ENCODE measurements around the gene WDR12.
"Not testable (repeated sequence)": the region's sequence is repeated elsewhere in the genome, so short reads cannot be mapped to it uniquely, and the experiment has no call there.

Gene WDR12

DNA sequence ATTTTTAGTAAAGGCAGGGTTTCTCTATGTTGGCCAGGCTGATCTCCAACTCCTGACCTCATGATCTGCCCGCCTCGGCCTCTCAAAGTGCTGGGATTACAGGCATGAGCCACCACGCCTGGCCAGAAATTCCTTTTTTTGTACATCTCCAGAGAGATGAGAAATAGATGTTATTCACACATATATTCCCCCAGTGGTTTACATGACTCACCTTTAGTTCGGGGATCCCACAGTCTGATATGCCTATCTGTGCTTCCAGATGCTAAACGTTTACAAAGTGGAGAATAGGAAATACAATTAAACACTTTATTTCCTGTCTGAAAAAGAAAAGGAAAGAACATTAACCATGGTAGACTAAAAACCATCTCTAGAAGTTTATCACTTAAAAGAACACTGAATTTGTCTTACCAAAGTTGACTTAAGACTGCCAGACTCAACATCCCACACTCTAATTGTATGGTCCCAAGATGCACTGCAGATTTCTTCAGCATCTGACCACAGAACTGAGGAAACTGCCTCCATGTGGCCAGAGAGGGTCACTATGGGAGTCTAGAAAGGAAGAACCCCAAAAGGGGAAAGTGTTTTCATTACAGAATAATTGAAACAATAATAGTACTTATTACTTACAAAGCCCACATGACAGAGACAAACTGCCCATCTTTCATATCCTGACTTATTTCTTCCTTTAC is 27.3 kb downstream of the WDR12 start:
- DNase-seq, result no peak

DNA sequence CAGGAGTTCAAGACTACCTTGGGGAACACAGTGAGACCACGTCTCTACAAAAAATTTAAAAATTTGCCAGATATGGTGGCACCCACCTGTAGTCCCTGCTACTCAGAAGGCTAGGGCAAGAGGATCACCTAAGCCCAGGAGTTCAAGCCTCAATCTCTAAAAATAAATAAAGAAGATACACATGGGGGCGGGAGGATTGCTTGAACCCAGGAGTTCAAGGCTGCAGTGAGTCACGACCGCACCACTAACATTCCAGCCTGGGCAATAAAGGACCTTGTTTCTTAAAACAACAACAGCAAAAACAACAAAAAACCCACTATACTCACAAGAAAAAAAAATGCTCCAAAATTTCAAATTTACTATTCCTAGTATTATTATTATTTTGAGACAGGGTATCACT is 29.9 kb downstream of the WDR12 start:
- DNase-seq, result no peak

DNA sequence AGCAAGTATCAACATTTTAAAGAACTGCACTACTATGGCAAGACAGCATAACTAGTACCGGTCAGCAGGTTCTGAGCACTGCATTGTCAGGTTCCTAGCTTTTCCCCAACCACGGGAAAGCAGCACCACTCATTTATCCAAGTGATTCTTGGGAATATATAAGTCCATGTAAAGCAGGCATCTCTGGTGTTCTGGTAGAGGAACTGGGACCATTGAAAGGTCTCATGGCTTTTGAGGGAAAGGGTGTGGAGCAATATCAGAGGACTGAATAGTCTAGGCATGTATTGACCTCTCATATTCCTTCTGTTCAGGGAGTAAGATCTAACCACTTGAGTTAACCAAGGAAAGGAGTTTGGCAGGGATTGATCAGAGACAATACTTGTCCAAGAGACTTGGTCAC is 33.8 kb downstream of the WDR12 start:
- DNase-seq, result no peak

DNA sequence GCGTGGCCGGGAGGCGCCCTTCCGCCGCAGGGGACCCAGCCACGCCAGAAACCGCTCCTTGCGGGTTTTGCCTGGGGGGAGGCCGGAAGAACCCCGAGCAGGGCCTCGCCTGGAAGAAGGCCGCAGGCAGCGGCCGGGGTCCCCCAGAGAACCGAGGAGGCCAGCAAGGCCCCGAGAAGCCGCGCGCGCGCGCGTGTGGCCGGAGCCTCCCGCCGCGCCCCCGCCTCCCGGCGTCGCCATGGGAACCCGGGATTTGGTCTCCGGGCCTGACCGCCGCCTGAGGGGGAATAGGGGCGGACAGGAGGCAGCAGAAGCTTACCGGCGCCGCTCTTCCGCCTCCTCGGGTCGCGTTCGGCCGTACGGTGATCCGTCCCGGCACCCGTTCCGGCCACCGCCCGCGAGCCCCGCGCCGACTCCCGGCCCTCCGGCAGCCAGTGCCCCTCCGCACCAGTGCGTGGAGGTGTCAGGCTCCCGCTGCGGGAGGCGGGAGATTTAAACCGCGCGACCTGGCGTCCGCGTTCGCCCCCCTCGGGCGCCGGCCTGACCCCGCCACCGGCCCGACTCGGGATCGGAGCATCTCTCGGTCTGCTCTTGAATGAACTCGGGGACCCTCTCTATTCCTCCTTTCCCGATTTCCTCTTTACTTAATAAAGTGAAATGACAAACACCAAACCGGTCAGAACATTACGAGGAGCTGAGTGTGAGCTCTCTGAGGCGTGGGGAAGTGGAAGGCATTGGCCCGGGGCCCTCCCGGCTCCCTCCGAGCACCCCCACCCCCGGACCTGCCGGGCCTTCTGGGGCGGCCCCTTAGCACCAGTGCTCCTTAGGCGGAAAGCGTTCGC is 40.0 kb downstream of the WDR12 start, which contains the start of gene ICA1L:
TSS of gene ICA1L (minus strand) at position 467 of the 842 bp plus-strand sequence. CDS start 42,757 bp downstream, outside the sequence.
- peak; percentile 43 for DNase-seq

DNA sequence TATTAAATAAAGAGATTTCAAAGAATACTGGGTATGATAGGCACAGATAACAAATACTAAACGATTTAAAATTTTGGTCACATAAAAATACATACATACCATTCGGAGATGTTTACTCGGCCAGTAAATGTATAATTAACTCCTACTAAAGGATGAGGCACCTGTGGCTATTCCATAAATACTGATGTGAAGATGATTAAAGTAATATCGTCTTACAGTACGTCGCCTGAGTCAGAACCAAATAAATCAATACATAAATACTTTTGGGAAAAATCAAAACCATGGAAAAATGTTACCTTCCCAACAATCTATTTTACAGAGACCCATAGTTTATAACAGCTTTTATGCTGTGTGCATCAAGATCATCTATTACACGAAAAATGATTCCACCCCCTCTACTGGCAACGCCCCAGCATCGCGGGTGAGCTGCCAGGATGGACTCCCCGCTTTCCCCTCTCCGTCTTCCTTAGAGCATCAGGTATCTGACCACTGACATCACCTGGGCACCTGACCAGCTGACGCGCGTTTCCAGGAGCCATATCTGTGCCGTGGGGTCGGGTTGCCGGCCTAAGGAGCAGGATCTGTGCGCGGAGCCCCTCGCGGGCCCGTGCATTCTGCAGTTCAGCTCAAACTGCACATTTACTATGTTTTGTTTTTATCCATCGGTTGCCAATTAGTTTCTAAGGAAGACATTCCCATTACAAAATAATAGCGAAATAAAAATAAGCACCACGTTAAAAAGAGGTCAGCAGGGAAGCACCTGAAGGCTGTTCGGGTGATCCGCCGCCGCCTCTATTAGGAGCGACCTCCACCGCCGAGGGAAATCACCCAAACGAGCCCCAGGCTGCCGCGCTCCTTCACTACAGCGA is 40.8 kb downstream of the WDR12 start:
- peak; percentile 47 for DNase-seq

DNA sequence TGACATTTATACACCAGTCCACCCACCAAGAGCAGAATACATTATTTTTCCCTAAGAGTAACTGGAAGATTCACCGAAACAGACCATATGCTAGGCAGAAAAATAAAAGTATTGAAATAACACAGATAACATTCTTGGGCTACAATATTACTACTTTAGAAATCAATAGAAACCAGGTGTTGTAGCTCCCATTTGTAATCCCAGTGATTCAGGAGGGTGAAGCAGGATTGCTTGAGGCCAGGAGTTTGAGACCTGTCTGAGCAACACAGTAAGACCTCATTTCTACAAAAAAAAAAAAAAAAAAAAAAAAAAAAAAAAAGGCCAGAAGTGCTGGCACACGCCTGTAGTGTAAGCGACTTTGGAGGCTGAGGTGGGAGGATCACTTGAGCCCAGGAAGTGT is 49.5 kb downstream of the WDR12 start:
- DNase-seq, result no peak

DNA sequence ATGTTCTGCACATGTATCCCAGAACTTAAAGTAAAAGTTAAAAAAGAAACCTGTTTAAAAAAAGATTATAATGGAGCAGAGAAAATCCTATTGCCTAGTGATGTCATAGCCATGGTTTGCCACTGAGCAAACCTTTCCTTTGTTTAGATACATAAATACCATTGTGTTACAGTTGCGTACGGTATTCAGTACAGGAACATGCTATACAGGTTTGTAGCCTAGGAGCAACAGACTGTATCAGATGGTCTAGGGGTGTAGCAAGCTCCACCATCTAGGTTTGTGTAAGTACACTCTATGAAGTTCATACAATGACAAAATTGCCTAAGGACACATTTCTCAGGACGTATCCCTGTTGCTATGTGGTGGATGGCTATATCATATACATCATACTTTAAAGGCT is 52.9 kb downstream of the WDR12 start:
- DNase-seq, result no peak

DNA sequence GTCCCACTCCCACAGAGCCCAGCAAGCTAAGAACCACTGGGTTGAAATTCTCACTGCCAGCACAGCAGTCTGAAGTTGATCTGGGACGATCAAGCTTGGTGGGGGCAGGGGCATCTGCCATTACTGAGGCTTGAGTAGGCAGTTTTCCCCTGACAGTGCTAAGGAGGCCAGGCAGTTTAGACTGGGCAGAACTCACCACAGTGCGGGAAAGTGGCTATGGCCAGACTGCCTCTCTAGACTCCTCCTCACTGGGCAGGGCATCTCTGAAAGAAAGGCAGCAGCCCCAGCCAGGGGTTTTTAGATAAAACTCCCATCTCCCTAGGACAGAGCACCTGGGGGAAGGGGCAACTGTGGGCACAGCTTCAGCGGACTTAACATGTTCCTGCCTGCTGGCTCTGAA is 62.1 kb downstream of the WDR12 start:
- DNase-seq, result not testable (repeated sequence)

DNA sequence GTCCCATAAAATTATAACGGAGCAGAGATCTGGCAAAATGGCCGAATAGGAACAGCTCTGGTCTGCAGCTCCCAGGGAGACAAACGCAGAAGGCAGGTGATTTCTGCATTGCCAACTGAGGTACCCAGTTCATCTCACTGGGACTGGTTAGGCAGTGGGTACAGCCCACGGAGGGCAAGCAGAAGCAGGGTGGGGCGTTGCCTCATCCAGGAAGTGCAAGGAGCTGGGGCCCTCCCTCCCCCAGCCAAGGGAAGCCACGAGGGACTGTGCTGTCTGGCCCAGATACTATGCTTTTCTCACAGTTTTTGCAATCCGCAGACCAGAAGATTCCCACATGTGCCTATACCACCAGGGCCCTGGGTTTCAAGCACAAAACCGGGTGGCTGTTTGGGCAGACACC is 62.7 kb downstream of the WDR12 start:
- DNase-seq, result no peak

DNA sequence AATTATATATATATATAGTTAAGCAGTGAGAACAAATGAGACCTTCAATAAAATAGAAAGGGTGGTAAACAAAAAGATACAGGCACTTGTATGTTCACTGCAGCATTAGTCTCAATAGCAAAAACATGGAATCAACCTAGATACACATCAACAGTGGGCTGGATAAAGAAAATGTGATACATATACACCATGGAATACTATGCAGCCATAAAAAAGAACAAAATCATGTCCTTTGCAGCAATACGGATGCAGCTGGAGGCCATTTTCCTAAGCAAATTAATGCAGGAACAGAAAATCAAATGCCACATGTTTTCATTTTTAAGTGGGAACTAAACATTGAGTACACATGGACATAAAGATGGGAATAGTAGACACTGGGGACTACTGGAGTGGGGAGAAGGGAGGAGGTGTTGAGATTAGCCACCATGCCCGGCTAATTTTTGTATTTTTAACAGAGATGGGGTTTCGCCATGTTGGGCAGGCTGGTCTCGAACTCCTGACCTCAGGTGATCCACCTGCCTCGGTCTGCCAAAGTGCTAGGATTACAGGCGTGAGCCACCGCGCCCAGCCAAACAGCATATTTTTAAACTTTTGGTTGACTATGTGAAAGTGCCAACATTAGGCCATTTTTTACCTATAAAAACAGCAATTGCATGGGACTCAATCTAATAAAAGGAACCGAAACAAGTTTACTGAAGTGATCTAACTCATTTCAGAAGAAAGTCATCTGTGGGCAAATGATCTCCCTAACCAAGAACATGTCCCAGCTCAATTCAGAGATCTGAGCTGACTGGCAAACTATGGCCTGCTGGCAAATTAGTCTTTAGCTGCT is 63.6 kb downstream of the WDR12 start:
- no peak for DNase-seq

DNA sequence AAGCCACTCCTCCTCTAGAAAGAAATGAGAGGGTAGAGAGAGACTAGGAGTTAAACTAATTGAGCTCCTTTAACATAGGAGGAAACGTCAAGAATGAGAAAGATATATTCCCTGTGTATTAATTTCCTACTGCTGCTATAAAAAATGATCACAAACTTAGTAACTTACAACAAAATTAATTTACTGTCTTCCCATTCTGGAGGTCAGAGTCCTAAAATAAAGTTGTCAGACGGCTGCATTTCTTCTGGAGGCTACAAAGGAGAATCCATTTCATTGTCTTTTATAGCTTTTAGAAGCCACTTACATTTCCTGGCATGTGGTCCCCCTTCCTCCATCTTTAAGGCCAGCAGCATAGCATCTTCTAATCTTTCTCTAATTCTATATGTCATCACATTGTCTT is 66.8 kb downstream of the WDR12 start:
- no peak for DNase-seq

DNA sequence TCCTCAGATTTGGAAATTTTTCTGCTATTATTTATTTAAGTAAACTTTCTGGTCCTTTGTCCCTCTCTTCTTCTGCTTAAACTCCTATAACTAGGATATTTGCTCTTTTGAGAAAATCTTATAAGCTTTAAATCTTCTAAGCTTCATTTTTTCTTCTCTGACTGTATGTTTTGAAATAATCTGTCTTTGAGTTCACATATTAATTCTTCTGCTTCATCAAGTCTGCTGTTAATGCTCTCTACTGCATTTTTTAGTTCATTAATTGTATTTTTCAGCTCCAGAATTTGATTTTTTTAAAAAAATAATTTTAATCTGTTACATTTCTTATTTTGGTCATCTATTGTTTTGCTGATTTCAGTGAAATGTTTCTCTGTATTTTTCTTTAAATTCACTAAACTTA is 68.8 kb downstream of the WDR12 start:
- no peak for DNase-seq

DNA sequence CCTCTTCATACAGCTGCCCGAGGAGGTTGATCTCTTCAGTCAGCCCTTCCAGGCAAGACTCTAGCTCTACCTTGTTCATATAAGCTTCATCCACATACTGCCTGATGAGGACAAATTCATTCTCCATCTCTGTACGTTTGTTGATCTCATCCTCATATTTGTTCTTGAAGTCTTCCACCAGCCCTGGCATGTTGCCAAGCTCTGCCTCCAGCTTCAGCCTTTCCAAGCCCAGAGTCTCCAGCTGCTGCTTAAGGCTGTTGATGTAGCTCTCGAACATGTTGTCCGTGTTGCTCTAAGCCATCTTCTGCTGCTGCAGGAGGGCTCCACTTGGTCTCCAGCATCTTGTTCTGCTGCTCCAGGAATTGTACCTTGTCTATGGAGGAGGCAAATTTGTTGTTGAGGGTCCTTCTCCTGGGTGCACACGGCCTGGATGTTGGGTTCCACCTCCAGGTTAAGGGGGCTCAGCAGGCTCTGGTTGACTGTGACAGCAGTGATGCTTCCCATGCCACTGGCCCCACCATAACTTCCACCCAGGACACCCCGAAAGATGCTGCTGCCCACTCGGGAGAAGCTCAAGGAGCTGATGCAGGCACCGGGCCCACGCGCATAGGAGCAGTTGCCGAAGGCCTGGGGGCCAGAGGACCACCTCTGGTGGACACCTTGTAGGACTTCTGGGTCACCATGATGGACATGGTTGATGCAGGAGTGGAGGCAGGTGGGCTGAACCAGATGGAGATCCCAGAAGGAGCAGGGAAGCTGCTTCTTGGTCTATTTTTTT is 70.2 kb downstream of the WDR12 start:
- no peak for DNase-seq

DNA sequence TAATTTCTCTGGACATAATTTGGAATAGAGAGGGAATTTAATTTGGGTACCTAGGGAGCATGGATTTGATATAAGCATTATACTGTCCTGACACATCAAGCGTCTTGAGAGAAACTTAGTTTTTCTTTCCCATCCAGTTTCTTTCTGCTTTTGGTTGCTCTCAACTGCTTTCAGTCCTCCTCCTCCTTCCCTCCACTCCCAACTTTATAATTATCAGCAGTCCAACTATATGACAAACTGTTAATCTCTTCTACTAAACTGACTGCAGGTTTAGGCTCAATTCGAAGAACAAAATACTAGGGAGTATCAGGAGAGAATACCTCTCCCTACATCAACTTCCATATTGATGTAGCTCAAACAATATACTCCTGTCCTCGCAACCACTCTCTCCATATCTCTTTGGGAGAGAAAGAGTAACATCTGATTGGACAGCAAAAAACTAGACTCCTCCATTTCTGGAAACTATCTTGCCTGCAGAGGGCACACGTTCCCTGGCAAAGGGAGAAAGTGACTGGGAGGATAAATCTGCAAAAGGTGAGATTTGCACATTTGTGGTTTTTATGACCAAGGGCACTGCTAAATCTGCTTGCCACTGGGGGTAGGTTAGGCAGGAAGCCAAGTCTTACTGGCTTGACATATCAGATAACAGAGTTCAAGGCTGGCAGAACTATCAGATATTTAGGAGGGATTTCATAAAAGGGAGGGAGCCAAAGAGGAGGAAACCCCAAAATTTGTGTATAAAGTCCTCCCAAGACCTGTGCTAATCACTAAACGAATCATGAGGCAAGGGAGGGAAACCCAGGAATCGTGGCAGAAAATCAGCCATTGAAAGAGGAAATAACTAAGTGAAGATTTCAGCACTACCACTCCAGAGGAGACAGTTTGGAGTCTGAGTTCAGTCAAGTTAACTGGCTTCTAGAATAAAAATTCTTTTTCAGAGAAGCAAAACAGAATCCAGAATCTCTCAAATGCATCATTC is 79.9 kb downstream of the WDR12 start:
- peak; percentile 12 for DNase-seq

DNA sequence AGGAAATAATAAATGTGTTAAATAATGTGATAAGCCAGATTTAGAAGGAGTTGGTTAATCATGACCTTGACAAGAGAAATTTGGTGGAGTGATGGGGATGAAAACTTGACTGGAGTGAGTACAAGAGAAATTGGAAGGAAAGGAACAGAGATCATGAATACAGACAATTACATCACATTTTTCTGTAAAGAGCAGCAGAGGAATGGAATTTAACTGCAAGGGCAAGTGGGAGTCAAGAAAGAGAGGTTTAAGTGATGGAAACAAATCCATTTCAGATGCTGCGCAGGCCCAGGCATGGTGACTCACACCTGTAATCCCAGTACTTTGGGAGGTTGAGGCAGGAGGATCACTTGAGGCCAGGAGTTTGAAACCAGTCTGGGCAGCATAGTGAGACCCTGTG is 86.6 kb downstream of the WDR12 start:
- DNase-seq, result no peak
